BLaER1 treated with 17β-estradiol and CSF1 and Interleukin-3, amounts not matched to agents 10 nM and 100 nM (cell line): Measurements from ENCODE around the gene GRM2.

Source experiments
- H3K27ac ChIP-seq, 11 experiments: shearing (Covaris generic); formaldehyde crosslinking; 2 replicates each; pipeline ENCODE4 v1.8.1; 2022
- H3K27me3 ChIP-seq, 11 experiments: shearing (Covaris generic); formaldehyde crosslinking; 2 replicates each; pipeline ENCODE4 v1.8.1; 2022
- H3K36me3 ChIP-seq, 11 experiments: shearing (Covaris generic); formaldehyde crosslinking; 2 replicates each; pipeline ENCODE4 v1.8.1; 2022
- H3K4me1 ChIP-seq, 10 experiments: shearing (Covaris generic); formaldehyde crosslinking; 2 replicates each; pipeline ENCODE4 v1.8.1; 2022
- H3K4me2 ChIP-seq, 11 experiments: shearing (Covaris generic); formaldehyde crosslinking; 2 replicates each; pipeline ENCODE4 v1.8.1; 2022
- H3K4me3 ChIP-seq, 10 experiments: shearing (Covaris generic); formaldehyde crosslinking; 2 replicates each; pipeline ENCODE4 v1.8.1; 2022
- H3K9ac ChIP-seq, 11 experiments: shearing (Covaris generic); formaldehyde crosslinking; 2 replicates each; pipeline ENCODE4 v1.8.1; 2022
- H3K9me3 ChIP-seq, 11 experiments: shearing (Covaris generic); formaldehyde crosslinking; replicated peaks in 1 of 11; 2 replicates each; pipeline ENCODE4 v1.8.1; 2022
- H4K20me1 ChIP-seq, 11 experiments: shearing (Covaris generic); formaldehyde crosslinking; 2 replicates each; pipeline ENCODE4 v1.8.1; 2022
- Cebpa-rat ChIP-seq, 11 experiments: shearing (Covaris generic); IDR thresholded peaks; 2 replicates each; pipeline ENCODE4 v1.8.1; 2022

Gene GRM2

DNA sequence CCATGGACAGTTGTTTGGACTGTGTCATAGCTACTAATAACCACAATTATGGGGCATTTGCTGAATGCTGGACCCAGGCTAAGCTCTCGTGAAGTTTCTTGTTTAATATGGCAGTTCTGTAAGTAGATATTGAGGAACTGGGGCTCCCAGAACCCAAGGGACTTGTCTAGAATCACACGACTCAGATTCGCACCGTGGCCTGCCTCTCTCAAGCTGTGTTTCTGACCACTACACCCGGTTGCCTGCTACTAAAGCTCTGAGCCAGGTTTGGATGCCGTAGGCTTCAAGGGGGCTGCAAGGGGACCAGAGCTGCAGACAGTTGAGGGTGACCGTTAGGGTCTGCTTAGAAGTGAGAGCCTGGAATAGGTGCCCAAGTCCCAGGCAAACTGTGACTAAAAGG is 24.3 kb upstream of the GRM2 start:
- Histone ChIP-seq H3K9me3 (no peaks in the 10 kb centered on the region), H4K20me1 (peaks cover 0 to 50% (median 1%) of the 10 kb centered on the region in 11 experiments; a peak in 7 of 22 replicates), H3K4me3 (peak overlapping the region in 7 of 10 experiments; percentile 23 to 67 (median 55); a peak in 14 of 20 replicates), H3K36me3 (peaks cover 19 to 72% (median 33%) of the 10 kb centered on the region in 11 experiments), H3K4me1 (peaks cover 92 to 100% (median 100%) of the 10 kb centered on the region in 10 experiments), H3K9ac (peak overlapping the region; percentile 68 to 79 (median 73)), H3K27me3 (no peaks in the 10 kb centered on the region), H3K27ac (peak overlapping the region; percentile 32 to 87 (median 83); a peak in 21 of 22 replicates), H3K4me2 (peak overlapping the region; percentile 93 to 100 (median 98))
- no peak for TF ChIP-seq Cebpa-rat (IDR thresholded peaks at IDR 0.05)

DNA sequence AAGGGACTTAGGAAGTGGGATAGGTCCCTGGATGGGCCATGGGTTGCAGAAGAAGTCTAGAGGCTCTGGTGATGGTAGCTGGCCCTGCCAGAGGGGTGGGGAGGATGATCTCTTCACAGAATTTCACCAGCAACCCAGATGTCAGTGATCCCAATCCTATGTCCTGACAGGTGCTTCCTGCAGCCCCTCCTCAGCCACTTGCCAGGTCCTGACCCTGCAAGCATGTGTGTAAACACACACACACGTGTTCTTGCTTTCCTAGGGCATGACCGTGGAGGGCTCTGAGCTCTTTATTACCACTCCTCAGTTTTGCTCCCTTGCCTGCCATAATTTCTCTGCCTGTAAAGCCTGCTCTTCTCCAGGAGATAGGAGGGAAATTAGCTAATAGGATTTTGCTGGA is 23.3 kb upstream of the GRM2 start:
- Histone ChIP-seq H3K27me3 (no peaks in the 10 kb centered on the region), H3K4me2 (peak overlapping the region; percentile 93 to 100 (median 98)), H3K36me3 (peaks cover 19 to 72% (median 35%) of the 10 kb centered on the region in 11 experiments), H3K4me1 (peaks cover 99 to 100% (median 100%) of the 10 kb centered on the region in 10 experiments), H3K9me3 (no peaks in the 10 kb centered on the region), H4K20me1 (peaks cover 0 to 47% (median 8%) of the 10 kb centered on the region in 11 experiments; a peak in 8 of 22 replicates), H3K4me3 (peak overlapping the region in 7 of 10 experiments; percentile 23 to 67 (median 55); a peak in 11 of 20 replicates), H3K9ac (peak overlapping the region; percentile 68 to 79 (median 73); a peak in 20 of 22 replicates), H3K27ac (peak overlapping the region in 10 of 11 experiments; percentile 78 to 87 (median 86); a peak in 18 of 22 replicates)
- no peak for TF ChIP-seq Cebpa-rat (IDR thresholded peaks at IDR 0.05)

DNA sequence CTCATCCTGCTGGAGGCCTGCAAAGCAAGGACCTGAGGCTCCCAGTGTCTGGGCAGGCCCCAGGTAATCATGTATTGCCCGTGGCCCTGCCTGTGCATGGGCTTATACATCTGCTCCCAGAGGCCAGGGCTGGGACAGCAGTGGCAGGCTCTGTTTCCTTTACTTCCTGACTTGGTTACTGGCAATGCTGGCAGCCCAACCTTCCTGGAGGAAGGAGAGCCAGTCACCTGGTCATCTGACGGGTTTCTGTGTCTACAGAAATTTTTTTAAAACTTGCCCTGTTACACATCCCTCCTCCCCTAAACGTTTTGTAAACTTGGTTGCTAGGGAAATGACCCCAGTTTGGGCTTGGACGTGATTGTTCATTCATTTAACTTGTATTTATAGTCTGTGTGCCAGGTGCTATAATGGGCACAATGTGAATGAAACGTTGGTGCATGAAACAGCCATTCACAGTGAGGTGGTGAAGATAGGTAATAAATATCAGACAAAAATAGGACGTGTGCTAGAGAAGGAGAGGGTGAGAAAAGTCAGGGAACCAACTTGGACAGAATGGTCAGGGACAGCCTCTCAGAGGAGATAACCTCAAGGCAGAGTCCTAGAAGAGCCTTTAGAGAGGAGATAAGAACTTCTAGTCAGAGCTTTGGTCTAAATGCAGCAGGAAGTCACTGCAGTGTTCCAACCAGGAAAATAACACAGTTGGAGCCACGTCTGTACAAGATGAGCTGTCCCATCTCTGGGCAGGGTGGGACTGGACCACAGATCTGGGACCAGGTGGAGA is 21.7 kb upstream of the GRM2 start:
- Histone ChIP-seq H3K4me3 (peak overlapping the region in 8 of 10 experiments; percentile 14 to 67 (median 52); a peak in 12 of 20 replicates), H3K9ac (peak overlapping the region; percentile 67 to 79 (median 72); a peak in 21 of 22 replicates), H3K4me1 (peaks cover 99 to 100% (median 100%) of the 10 kb centered on the region in 10 experiments), H3K36me3 (peaks cover 32 to 72% (median 48%) of the 10 kb centered on the region in 11 experiments), H4K20me1 (peaks cover 4 to 48% (median 19%) of the 10 kb centered on the region in 11 experiments; a peak in 10 of 22 replicates), H3K27ac (peak overlapping the region; percentile 59 to 87 (median 84); a peak in 21 of 22 replicates), H3K27me3 (no peaks in the 10 kb centered on the region), H3K9me3 (no peaks in the 10 kb centered on the region), H3K4me2 (peak overlapping the region; percentile 93 to 100 (median 98))
- no peak for TF ChIP-seq Cebpa-rat (IDR thresholded peaks at IDR 0.05)

DNA sequence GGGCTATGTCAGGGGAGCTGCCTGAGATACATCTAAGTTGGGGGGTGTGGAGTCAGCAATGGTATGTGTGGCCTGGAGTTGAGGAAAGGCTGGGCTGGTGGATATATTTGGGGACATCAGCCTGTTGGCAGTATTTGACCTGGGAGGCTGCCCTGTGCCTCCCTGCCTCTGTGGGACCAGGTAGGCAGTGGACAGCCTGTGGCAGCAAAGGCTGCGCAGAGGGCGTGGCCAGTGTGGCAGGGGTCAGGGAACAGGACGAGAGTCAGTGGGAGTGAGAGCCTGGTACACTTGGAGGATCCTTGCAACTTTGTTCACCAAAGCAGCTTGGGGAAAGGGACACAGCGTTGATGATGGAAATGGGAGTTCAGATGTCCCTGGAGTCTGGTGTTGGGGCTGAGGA is 20.8 kb upstream of the GRM2 start:
- Histone ChIP-seq H3K4me1 (peaks cover 97 to 100% (median 99%) of the 10 kb centered on the region in 10 experiments), H3K9ac (peak overlapping the region; percentile 67 to 79 (median 72)), H3K4me2 (peak overlapping the region; percentile 93 to 100 (median 98)), H3K4me3 (peak overlapping the region in 9 of 10 experiments; percentile 14 to 67 (median 52); a peak in 16 of 20 replicates), H3K36me3 (peaks cover 41 to 74% (median 56%) of the 10 kb centered on the region in 11 experiments), H3K27me3 (no peaks in the 10 kb centered on the region), H3K27ac (peak overlapping the region; percentile 59 to 87 (median 84); a peak in 21 of 22 replicates), H4K20me1 (peaks cover 10 to 52% (median 27%) of the 10 kb centered on the region in 11 experiments; a peak in 17 of 22 replicates), H3K9me3 (no peaks in the 10 kb centered on the region)
- TF ChIP-seq Cebpa-rat (IDR thresholded peaks at IDR 0.05) = no peak

DNA sequence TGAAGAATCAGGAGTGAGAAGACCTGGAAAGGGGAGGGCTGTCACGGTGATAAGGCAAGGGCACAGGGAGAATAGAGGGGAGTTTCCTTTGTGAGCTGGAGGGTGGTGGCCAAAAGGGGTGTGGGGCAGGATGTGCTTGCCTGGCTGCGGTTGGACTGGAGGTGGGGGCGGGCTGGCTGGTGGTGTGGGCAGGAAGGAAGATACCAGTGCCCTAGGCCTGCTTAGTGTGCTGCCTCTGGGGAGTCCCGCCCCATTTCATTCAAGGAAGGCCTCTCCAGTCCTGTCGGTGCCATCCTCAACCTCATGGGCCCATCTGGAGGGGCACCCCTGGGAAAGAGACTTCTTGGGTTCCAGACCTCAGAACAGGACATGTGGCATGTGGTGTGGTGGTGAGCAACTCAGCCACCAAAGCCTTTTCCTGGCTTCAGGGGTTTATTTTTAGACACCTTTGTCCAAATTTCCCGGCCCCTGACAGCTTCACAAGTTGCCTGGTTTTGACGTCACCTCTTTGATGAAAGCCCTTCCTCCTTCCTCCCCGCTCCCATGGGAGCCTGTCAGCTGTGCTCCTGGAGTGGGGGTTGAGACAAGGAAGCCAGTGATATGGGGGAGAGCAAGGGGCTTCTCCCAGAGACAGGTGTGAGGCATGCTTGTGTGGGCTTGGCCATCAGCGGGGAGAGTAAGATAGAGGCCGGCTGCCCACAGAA is 20.2 kb upstream of the GRM2 start:
- Histone ChIP-seq H3K27me3 (no peaks in the 10 kb centered on the region), H3K27ac (peak overlapping the region; percentile 59 to 87 (median 84)), H3K9ac (peak overlapping the region; percentile 67 to 79 (median 72)), H3K9me3 (no peaks in the 10 kb centered on the region), H3K4me2 (peak overlapping the region; percentile 93 to 100 (median 98)), H3K4me1 (peaks cover 92 to 100% (median 96%) of the 10 kb centered on the region in 10 experiments), H3K36me3 (peaks cover 47 to 80% (median 62%) of the 10 kb centered on the region in 11 experiments), H3K4me3 (peak overlapping the region in 9 of 10 experiments; percentile 14 to 67 (median 52); a peak in 15 of 20 replicates), H4K20me1 (peaks cover 16 to 51% (median 33%) of the 10 kb centered on the region in 11 experiments; a peak in 17 of 22 replicates)
- no peak for TF ChIP-seq Cebpa-rat (IDR thresholded peaks at IDR 0.05)

DNA sequence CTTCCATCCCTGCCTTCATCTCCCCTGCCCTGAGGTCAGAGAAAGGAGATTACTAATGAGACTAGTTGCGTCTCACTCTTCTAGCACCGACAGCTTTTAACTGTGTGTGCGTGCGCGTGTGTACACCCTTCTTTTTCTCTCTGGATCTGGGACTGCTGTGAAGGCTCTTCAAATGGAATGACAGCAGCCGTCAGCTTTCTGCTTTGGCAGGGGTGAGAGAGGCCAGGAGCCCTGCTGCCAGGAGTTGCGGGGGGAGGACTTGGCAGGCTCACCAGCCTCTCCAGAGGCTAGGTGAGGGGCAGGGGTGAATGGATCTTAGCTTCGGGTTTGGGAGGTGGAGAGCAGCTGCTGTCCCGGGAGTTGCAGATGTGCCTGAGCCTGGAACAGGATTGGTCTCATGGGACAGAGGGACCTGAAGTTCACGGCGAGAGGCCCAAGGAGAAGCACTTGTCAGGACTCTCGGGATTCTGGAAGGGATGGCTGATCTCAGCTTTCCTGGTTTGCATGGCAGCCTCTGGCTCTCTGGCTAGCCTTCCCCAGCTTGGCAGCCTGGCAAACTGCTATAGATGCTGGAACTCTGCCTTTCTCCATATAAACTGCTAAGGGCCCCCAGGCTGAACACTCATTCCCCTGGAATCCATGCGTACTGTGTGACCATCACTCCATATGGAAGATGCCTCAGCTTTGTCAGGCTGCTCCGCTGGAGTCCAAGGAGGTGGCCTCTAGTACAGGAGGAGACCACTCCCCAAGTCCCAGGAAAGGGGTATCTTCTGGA is 19.2 kb upstream of the GRM2 start:
- H3K27ac ChIP-seq = peak overlapping the region; percentile 59 to 87 (median 84)
- H3K36me3 ChIP-seq = peaks cover 56 to 87% (median 71%) of the 10 kb centered on the region in 11 experiments
- H4K20me1 ChIP-seq = peaks cover 26 to 51% (median 33%) of the 10 kb centered on the region in 11 experiments; a peak in 17 of 22 replicates
- TF ChIP-seq Cebpa-rat (IDR thresholded peaks at IDR 0.05) = no peak
- H3K4me3 ChIP-seq = peak overlapping the region in 7 of 10 experiments; percentile 19 to 67 (median 52); a peak in 12 of 20 replicates
- no peaks in the 10 kb centered on the region for H3K27me3 ChIP-seq
- peak overlapping the region; percentile 93 to 100 (median 98) for H3K4me2 ChIP-seq
- peaks cover 0 to 8% (median 2%) of the 10 kb centered on the region in 11 experiments; a peak in 8 of 22 replicates for H3K9me3 ChIP-seq
- peak overlapping the region; percentile 67 to 79 (median 72) for H3K9ac ChIP-seq
- H3K4me1 ChIP-seq = peaks cover 83 to 90% (median 87%) of the 10 kb centered on the region in 10 experiments

DNA sequence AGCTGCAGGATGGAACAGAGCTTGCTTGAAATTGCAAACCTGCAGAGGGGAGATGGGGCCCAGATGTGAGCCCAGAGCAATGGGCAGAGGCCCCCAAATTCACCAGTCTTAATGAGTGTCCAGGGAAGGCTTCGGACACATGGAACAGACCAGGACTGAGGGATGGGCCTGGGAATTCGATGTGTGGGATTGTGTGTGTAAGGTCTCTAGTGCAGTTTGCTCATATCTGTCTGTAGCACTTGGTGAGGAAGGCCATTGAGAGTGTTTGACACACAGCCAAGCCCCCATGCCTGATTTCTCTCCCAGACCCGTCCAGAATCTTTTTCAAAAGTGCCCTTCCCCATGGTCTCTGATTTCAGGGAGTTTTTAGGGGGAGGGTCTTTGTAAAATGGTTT is 18.7 kb upstream of the GRM2 start:
- Histone ChIP-seq H3K4me3 (no peak overlapping the region; a peak in 1 of 20 replicates), H3K9me3 (peaks cover 0 to 14% (median 8%) of the 10 kb centered on the region in 11 experiments; a peak in 14 of 22 replicates), H3K27ac (peak overlapping the region in 4 of 11 experiments; percentile 81 to 86 (median 85); a peak in 8 of 22 replicates), H3K9ac (peak overlapping the region in 8 of 11 experiments; percentile 67 to 79 (median 73); a peak in 9 of 22 replicates), H4K20me1 (peaks cover 27 to 52% (median 36%) of the 10 kb centered on the region in 11 experiments; a peak in 17 of 22 replicates), H3K36me3 (peaks cover 62 to 87% (median 77%) of the 10 kb centered on the region in 11 experiments), H3K4me2 (peak overlapping the region; percentile 93 to 100 (median 98)), H3K27me3 (no peaks in the 10 kb centered on the region), H3K4me1 (peaks cover 78 to 90% (median 81%) of the 10 kb centered on the region in 10 experiments)
- no peak for TF ChIP-seq Cebpa-rat (IDR thresholded peaks at IDR 0.05)
